PC-3 (cell line): ENCODE results near the gene PLEKHO2.

Source experiments
- EZH2 ChIP-seq: fragments of 300-600 bp; sonication (generic); IDR thresholded peaks from one replicate; pipeline ENCODE4 v1.6.1; 2017; ENCODE audit warnings: antibody characterized with exemption, mild to moderate bottlenecking, low read length; ENCODE audit not compliant: unreplicated experiment
- EZH2phosphoT487 ChIP-seq: fragments of 300-600 bp; sonication (generic); IDR thresholded peaks from 2 replicates; pipeline ENCODE4 v1.6.1; 2018; ENCODE audit warnings: mild to moderate bottlenecking, antibody characterized with exemption, low read length, borderline replicate concordance
- TF ChIP-seq, protein P1 (sequence below): fragments of 300-600 bp; sonication (generic); conservative IDR thresholded peaks from 2 replicates; pipeline ENCODE4 v1.5.1; 2017; ENCODE audit warnings: antibody characterized with exemption, low read depth, mild to moderate bottlenecking, low read length

DNA sequence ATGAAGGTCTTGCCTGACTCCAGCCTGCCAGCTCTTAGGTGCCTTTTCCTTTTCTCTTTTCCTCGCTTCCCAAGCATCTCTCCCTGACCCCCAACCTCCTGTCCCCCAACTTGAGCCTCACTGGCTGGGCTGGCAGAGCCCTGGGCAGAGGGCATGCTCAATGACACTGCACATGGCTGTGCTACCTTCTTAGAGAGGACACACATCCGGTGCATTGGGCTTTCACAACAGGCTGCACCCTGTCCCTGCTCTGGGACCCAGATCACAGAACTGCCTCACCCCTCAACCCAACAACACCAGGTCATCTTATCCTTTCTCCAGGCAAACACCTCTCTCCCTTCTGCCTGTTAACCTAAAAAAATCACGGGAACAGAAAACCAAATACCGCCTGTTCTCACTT lies 62.5 kb downstream of the PLEKHO2 start:
- TF ChIP-seq, protein P1, sequence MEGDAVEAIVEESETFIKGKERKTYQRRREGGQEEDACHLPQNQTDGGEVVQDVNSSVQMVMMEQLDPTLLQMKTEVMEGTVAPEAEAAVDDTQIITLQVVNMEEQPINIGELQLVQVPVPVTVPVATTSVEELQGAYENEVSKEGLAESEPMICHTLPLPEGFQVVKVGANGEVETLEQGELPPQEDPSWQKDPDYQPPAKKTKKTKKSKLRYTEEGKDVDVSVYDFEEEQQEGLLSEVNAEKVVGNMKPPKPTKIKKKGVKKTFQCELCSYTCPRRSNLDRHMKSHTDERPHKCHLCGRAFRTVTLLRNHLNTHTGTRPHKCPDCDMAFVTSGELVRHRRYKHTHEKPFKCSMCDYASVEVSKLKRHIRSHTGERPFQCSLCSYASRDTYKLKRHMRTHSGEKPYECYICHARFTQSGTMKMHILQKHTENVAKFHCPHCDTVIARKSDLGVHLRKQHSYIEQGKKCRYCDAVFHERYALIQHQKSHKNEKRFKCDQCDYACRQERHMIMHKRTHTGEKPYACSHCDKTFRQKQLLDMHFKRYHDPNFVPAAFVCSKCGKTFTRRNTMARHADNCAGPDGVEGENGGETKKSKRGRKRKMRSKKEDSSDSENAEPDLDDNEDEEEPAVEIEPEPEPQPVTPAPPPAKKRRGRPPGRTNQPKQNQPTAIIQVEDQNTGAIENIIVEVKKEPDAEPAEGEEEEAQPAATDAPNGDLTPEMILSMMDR = no peak
- no peak for TF ChIP-seq EZH2
- TF ChIP-seq EZH2phosphoT487 = no peak
